GM06990 (cell line): Measurements from ENCODE around the gene RBM38.

Experiments used
- DNase-seq: peaks from one replicate; pipeline ENCODE4 v3.0.0-alpha.2; 2011; ENCODE audit not compliant: insufficient read length; ENCODE audit errors: extremely low read depth
- H3K27me3 ChIP-seq: replicated peaks from 2 replicates; pipeline ENCODE4 v1.6.0; 2011; ENCODE audit warnings: low read length; ENCODE audit not compliant: control insufficient read depth, insufficient read depth
- H3K36me3 ChIP-seq: 2 replicates; pipeline ENCODE4 v1.5.1; 2011; ENCODE audit warnings: low read length; ENCODE audit not compliant: control insufficient read depth, insufficient read depth
- H3K4me3 ChIP-seq: replicated peaks from 2 replicates; pipeline ENCODE4 v1.5.1; 2011; ENCODE audit warnings: low read depth, mild to moderate bottlenecking, control low read depth, low read length
- CTCF ChIP-seq: IDR thresholded peaks from 2 replicates; pipeline ENCODE4 v1.5.1; 2011; ENCODE audit warnings: low read length, control low read depth, mild to moderate bottlenecking, inconsistent platforms; ENCODE audit not compliant: insufficient read depth, poor library complexity, severe bottlenecking

Gene RBM38

GRCh38 chr20:57439993-57440392 is 48.8 kb downstream of the RBM38 start:
- Histone ChIP-seq H3K4me3 (no peak overlapping the region), H3K27me3 (no peaks in the 10 kb centered on the region), H3K36me3 (no peaks in the 10 kb centered on the region)
- TF ChIP-seq CTCF = no peak
- no peak for DNase-seq

- DNase-seq = no peak
- TF ChIP-seq CTCF = no peak
- Histone ChIP-seq H3K27me3 (no peaks in the 10 kb centered on the region), H3K36me3 (no peaks in the 10 kb centered on the region), H3K4me3 (no peak overlapping the region)
Measured at GRCh38 chr20:57440678-57441509, 49.7 kb downstream of the RBM38 start.

GRCh38 chr20:57441510-57442154 is 50.4 kb downstream of the RBM38 start:
- no peak for DNase-seq
- no peak overlapping the region for H3K4me3 ChIP-seq
- no peak for TF ChIP-seq CTCF
- no peaks in the 10 kb centered on the region for H3K36me3 ChIP-seq
- no peaks in the 10 kb centered on the region for H3K27me3 ChIP-seq

DNA sequence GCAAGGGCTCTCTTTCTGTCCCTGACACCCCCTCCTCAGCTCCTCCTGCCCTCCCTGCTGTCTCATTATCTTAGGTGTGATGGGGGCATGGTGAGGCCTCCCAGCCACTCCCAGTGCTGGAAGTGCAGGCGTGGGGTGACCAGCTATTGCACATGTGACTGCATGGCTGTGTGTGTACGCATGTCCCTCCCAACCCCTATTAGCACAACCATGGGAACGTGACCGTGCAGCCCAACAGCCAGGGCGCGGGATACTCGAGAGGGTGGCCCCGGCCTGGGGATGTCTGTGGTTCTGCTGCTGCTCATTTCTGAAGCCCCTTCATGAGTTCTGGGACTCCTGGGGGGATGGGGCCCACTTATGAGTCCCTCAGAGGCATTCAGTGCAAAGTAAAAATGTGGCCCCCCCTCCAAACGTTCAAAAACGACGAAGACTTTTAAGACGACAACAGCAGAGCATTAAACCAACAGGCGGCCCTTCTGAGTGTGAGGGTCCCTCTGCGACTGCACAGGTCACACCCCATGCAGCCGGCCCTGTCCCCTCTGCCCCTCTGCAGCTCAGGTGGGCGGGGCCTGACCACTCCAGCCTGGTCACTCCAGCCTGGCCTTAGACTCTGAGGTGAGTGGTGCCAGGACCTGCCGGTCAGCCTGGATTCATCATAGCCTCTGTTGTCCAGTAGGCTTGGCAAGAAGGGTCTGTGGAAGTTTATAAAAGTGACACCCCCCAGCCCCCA is 51.1 kb downstream of the RBM38 start:
- no peaks in the 10 kb centered on the region for H3K36me3 ChIP-seq
- no peak for DNase-seq
- TF ChIP-seq CTCF = no peak

GRCh38 chr20:57442888-57443239 is 51.7 kb downstream of the RBM38 start:
- no peak for TF ChIP-seq CTCF

More for the DNA sequence above, 51.1 kb downstream of the RBM38 start:
- H3K27me3 ChIP-seq = no peaks in the 10 kb centered on the region
- no peak overlapping the region for H3K4me3 ChIP-seq

More at GRCh38 chr20:57442888-57443239, 51.7 kb downstream of the RBM38 start:
- H3K36me3 ChIP-seq = no peaks in the 10 kb centered on the region
- no peak overlapping the region for H3K4me3 ChIP-seq
- H3K27me3 ChIP-seq = no peaks in the 10 kb centered on the region
- no peak for DNase-seq
